Esophagus squamous epithelium (tissue), 5 donors: ENCODE results near the gene TSPYL1. TPM values are rescaled to one million over a fixed set of nuclear protein-coding genes. Genes with fewer than 3 reads are reported as not detected.
A peak's percentile ranks its signal among the peaks of the same experiment; 100 is the strongest.

Experiments used
- DNase-seq: peaks from one replicate; lab custom pipeline; 2025; lab: John Stamatoyannopoulos, UW
- H3K27ac ChIP-seq, 4 donors: fragments of 200-600 bp; sonication (generic); one replicate each; pipeline ENCODE4 v1.5.1; 2016 to 2019; ENCODE audit warnings: mild to moderate bottlenecking in 1 of 4
- H3K27me3 ChIP-seq, 4 donors: fragments of 200-600 bp; sonication (generic); 1 replicate in 3 of 4; 2 replicates in 1 of 4; pipeline versions ENCODE4 v1.5.1 to v1.6.0; 2017 to 2021; ENCODE audit warnings: antibody characterized with exemption in 1 of 4
- H3K36me3 ChIP-seq, 3 donors: fragments of 200-600 bp; sonication (generic); one replicate each; pipeline ENCODE4 v1.5.1; 2016 to 2019
- H3K4me1 ChIP-seq, 3 donors: fragments of 200-600 bp; sonication (generic); one replicate each; pipeline ENCODE4 v1.5.1; 2017 to 2019
- H3K4me3 ChIP-seq, 4 donors: fragments of 200-600 bp; sonication (generic); 1 replicate in 3 of 4; 2 replicates in 1 of 4; pipeline ENCODE4 v1.5.1; 2016 to 2019; ENCODE audit warnings: mild to moderate bottlenecking in 2 of 4, moderate library complexity in 1 of 4
- H3K9me3 ChIP-seq, 3 donors: fragments of 200-600 bp; sonication (generic); one replicate each; pipeline ENCODE4 v1.5.1; 2016 to 2019
- POLR2A ChIP-seq, 4 donors: fragments of 450-650 bp; IDR thresholded peaks; one replicate each; pipeline ENCODE4 v1.6.1; 2017; ENCODE audit warnings: antibody characterized with exemption in 4 of 4, mild to moderate bottlenecking in 4 of 4, moderate library complexity in 3 of 4
- WGBS, 2 donors: methylation state at CpG; one replicate each; pipeline ENCODE4 v1.1.5; 2018; 5-methylcytosine and 5-hydroxymethylcytosine counted together
- intact Hi-C: fragments of 100-400 bp; cut with DNase I; formaldehyde crosslinking; loops from one replicate; pipeline ENCODE4 v1.15.0; 2022
- total RNA-seq, 4 donors: library from RNA; depleted of rRNA; stranded (reverse); fragments of >200 nt; gene quantifications; one replicate each; pipeline ENCODE4 v1.1.0, GENCODE V29; 2016
- TF ChIP-seq, protein P1 (sequence below), 6 experiments: fragments of 450-650 bp in 4 of 6; fragments of 200-600 bp in 2 of 6; sonication (generic) in 2 of 6; IDR thresholded peaks; one replicate each; pipeline ENCODE4 v1.5.1; 2016 to 2019; ENCODE audit warnings: antibody characterized with exemption in 6 of 6, mild to moderate bottlenecking in 4 of 6, moderate library complexity in 4 of 6
- donor health status: DM: yes; HTN: yes; CAD: no.

TSPYL1 gene
- total RNA-seq, 4 donors from 2014 or later, result 55.5 to 78.3 (median 58.1) TPM

GRCh38 chr6:116253505-116254296 is 26.0 kb downstream of the TSPYL1 start, which contains the start of gene TSPYL4:
TSPYL4 (minus strand) TSS chr6:116254075; CDS start chr6:116254008, 67 bp downstream.
- peaks cover 22 to 63% (median 46%) of the 10 kb centered on the region in 3 donors for H3K4me1 ChIP-seq

GRCh38 chr6:116253188-116253504 is 26.6 kb downstream of the TSPYL1 start:
- 25 to 30% methylated on average over 10 to 11 of the region's 11 CpGs for WGBS, 2 donors
- intact Hi-C loops, result no loop called here
- no peak for DNase-seq
- Histone ChIP-seq H3K36me3 (peaks cover 0 to 3% (median 0%) of the 10 kb centered on the region in 3 donors), H3K4me3 (peak overlapping the region; percentile 73 to 99 (median 97)), H3K27ac (peak overlapping the region; percentile 92 to 96 (median 94)), H3K9me3 (no peaks in the 10 kb centered on the region), H3K27me3 (no peaks in the 10 kb centered on the region), H3K4me1 (peaks cover 22 to 63% (median 46%) of the 10 kb centered on the region in 3 donors)
- no peak for TF ChIP-seq POLR2A (IDR thresholded peaks at IDR 0.05)
- TF ChIP-seq, protein P1, sequence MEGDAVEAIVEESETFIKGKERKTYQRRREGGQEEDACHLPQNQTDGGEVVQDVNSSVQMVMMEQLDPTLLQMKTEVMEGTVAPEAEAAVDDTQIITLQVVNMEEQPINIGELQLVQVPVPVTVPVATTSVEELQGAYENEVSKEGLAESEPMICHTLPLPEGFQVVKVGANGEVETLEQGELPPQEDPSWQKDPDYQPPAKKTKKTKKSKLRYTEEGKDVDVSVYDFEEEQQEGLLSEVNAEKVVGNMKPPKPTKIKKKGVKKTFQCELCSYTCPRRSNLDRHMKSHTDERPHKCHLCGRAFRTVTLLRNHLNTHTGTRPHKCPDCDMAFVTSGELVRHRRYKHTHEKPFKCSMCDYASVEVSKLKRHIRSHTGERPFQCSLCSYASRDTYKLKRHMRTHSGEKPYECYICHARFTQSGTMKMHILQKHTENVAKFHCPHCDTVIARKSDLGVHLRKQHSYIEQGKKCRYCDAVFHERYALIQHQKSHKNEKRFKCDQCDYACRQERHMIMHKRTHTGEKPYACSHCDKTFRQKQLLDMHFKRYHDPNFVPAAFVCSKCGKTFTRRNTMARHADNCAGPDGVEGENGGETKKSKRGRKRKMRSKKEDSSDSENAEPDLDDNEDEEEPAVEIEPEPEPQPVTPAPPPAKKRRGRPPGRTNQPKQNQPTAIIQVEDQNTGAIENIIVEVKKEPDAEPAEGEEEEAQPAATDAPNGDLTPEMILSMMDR (IDR thresholded peaks at IDR 0.05), result no peak

More at GRCh38 chr6:116253505-116254296, 26.0 kb downstream of the TSPYL1 start, which contains the start of gene TSPYL4:
- intact Hi-C loops, result no loop called here
- peak within 1 kb of the TSS; percentile 73 to 99 (median 97) for H3K4me3 ChIP-seq
- no peaks in the 10 kb centered on the region for H3K9me3 ChIP-seq
- peak; percentile 67 for DNase-seq
- TF ChIP-seq, protein P1 (IDR thresholded peaks at IDR 0.05), result no peak
- peak in 3 of 4 donors; percentile 32 to 85 (median 78) for TF ChIP-seq POLR2A (IDR thresholded peaks at IDR 0.05)
- no peaks in the 10 kb centered on the region for H3K27me3 ChIP-seq
- 1 to 2% methylated on average over 21 to 26 of the region's 53 CpGs for WGBS, 2 donors
- peak within 1 kb of the TSS; percentile 92 to 96 (median 94) for H3K27ac ChIP-seq
- peaks cover 0 to 7% (median 0%) of the 10 kb centered on the region in 3 donors for H3K36me3 ChIP-seq

- DNase-seq, result no peak
- H3K27ac ChIP-seq, result peak overlapping the region in 3 of 4 donors; percentile 11 to 43 (median 14)
- H3K4me1 ChIP-seq, result peaks cover 22 to 63% (median 46%) of the 10 kb centered on the region in 3 donors
- H3K27me3 ChIP-seq, result no peaks in the 10 kb centered on the region
- TF ChIP-seq, protein P1 (IDR thresholded peaks at IDR 0.05), result no peak
- TF ChIP-seq POLR2A (IDR thresholded peaks at IDR 0.05), result no peak
- H3K4me3 ChIP-seq, result peak overlapping the region in 2 of 4 donors; percentile 11 to 99
- intact Hi-C loops, result no loop called here
- WGBS, 2 donors, result 60% methylated on average over 6 of the region's 6 CpGs
- peaks cover 0 to 4% (median 0%) of the 10 kb centered on the region in 3 donors for H3K36me3 ChIP-seq
- no peaks in the 10 kb centered on the region for H3K9me3 ChIP-seq
These were observed 28.0 kb downstream of the TSPYL1 start for GRCh38 chr6:116251568-116252384.

DNA sequence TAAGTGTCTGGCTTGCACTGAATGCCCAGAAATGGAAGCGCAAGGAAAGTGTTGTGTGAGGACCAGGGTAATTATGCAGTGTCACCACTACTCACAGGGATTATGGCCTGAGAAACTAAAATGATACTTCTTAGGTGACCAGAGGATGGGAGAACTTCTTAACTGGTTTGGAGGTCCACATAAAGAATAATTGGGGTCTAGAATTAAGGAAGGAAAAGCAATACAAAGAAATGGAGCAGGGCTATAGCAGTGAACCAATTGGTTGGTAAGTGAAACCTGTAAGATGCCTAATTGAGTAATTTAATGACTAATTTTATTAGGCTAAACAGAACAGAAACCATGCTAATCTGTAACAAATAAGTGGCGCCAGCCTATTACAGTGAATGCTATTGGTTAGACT is 31.2 kb downstream of the TSPYL1 start:
- 91 to 96% methylated on average over 2 of the region's 2 CpGs for WGBS, 2 donors
- Histone ChIP-seq H3K36me3 (peaks cover 0 to 8% (median 0%) of the 10 kb centered on the region in 3 donors), H3K4me1 (peaks cover 22 to 47% (median 38%) of the 10 kb centered on the region in 3 donors), H3K27ac (no peak overlapping the region), H3K27me3 (no peaks in the 10 kb centered on the region), H3K4me3 (no peak overlapping the region), H3K9me3 (no peaks in the 10 kb centered on the region)
- DNase-seq, result no peak
- intact Hi-C loops, result no loop called here
- no peak for TF ChIP-seq POLR2A (IDR thresholded peaks at IDR 0.05)
- TF ChIP-seq, protein P1 (IDR thresholded peaks at IDR 0.05), result no peak
